Measurements from ENCODE around the gene SRA1. TPM values are rescaled to one million over a fixed set of nuclear protein-coding genes. Genes with fewer than 3 reads are reported as not detected.

Gene SRA1
- total and polyA plus RNA-seq, 2 of the 4 experiments (the other 2 are of a cell fraction): 52.9 to 54.8 TPM

GRCh38 chr5:140595538-140596300, 38.4 kb upstream of the SRA1 start:
- H2AFZ ChIP-seq (replicated peaks; ENCODE audit: low read length, poor library complexity): no peak overlapping the region
- ATAC-seq (ENCODE audit: low read depth) (no peak), DNase-seq (no peak)
- no peak overlapping the region for H3K4me3 ChIP-seq (ENCODE audit: insufficient read depth, low read depth, low read length)
- no peak overlapping the region for H2AK5ac ChIP-seq (ENCODE audit: low read depth, low read length)
- no peaks in the 10 kb centered on the region for H3K9me3 ChIP-seq (ENCODE audit: control insufficient read depth, insufficient read depth, low read length)
- no peak overlapping the region for H3K23ac ChIP-seq (ENCODE audit: low read depth, low read length)
- H2BK20ac ChIP-seq (ENCODE audit: low read depth, low read length): no peak overlapping the region
- no peaks in the 10 kb centered on the region for H4K20me1 ChIP-seq (ENCODE audit: insufficient read depth, low read length)
- no peak overlapping the region for H2BK120ac ChIP-seq (ENCODE audit: low read depth, low read length)
- ChIA-PET POLR2A (ENCODE audit: unreplicated experiment) (no interaction called here), CTCF (no interaction called here)
- H3K56ac ChIP-seq (ENCODE audit: extremely low read depth, insufficient read depth, low read length): no peak overlapping the region
- no peak overlapping the region for H3K14ac ChIP-seq (replicated peaks; ENCODE audit: low read depth, low read length)
- no peak overlapping the region for H3K4ac ChIP-seq (ENCODE audit: low read depth, low read length)
- 14% methylated on average over 1 of the region's 5 CpGs; no CpG with 5 or more reads in 1 of the 2 experiments for WGBS, 2 experiments (ENCODE audit: extremely low coverage in 2 of 2, insufficient read length in 1 of 2)
- in situ Hi-C loops (cut with MboI; ENCODE audit: low sequenced_read_pairs): no loop called here
- no peak overlapping the region for H3K27ac ChIP-seq (ENCODE audit: insufficient read depth, low read length)
- no peaks in the 10 kb centered on the region for H3K9me1 ChIP-seq (ENCODE audit: insufficient read depth, low read length)
- dilution Hi-C loops (cut with HindIII; ENCODE audit: low sequenced_read_pairs, unreplicated experiment): no loop called here
- H3K36me3 ChIP-seq (ENCODE audit: control insufficient read depth, insufficient read depth, low read length): no peaks in the 10 kb centered on the region
- intact Hi-C loops (cut with micrococcal nuclease): no loop called here
- H3K4me1 ChIP-seq (ENCODE audit: control insufficient read depth, insufficient read depth, low read length): peaks cover 7% of the 10 kb centered on the region
- no peak overlapping the region for H3K4me2 ChIP-seq (ENCODE audit: low read depth, low read length)
- no peak overlapping the region for H4K5ac ChIP-seq (ENCODE audit: low read depth, low read length)
- H3K79me1 ChIP-seq (ENCODE audit: low read depth in 1 of 2, low read length in 2 of 2): no peaks in the 10 kb centered on the region
- H3K18ac ChIP-seq (ENCODE audit: low read depth, low read length): no peak overlapping the region
- TF ChIP-seq RFX5 (IDR thresholded peaks at IDR 0.05; ENCODE audit: low read depth, low read length): no peak
- no peak for TF ChIP-seq BHLHE40 (IDR thresholded peaks at IDR 0.05; ENCODE audit: low read depth, low read length)
- TF ChIP-seq RAD21 (IDR thresholded peaks at IDR 0.05; ENCODE audit: low read length): no peak
- no peak for TF ChIP-seq RCOR1 (IDR thresholded peaks at IDR 0.05; ENCODE audit: insufficient replicate concordance, low read length)
- no peak for TF ChIP-seq NFE2L2 (IDR thresholded peaks at IDR 0.05; ENCODE audit: low read depth, low read length)
- TF ChIP-seq POLR2A (IDR thresholded peaks at IDR 0.05; ENCODE audit: low read depth, low read length): no peak
- no peak for TF ChIP-seq SMC3 (IDR thresholded peaks at IDR 0.05; ENCODE audit: low read depth, low read length)
- no peak for TF ChIP-seq CHD1 (IDR thresholded peaks at IDR 0.05; ENCODE audit: low read depth, low read length)
- TF ChIP-seq USF2 (IDR thresholded peaks at IDR 0.05; ENCODE audit: low read depth, low read length): no peak
- no peak for TF ChIP-seq MAFK (IDR thresholded peaks at IDR 0.05; ENCODE audit: low read depth, low read length)
- TF ChIP-seq CTCF (conservative IDR thresholded peaks at IDR 0.05; ENCODE audit: low read depth, low read length): no peak
- H2BK15ac ChIP-seq (ENCODE audit: low read depth, low read length): no peak overlapping the region
- H2BK5ac ChIP-seq (ENCODE audit: low read depth, low read length, poor library complexity, severe bottlenecking): no peak overlapping the region
- H2AK9ac ChIP-seq (replicated peaks; ENCODE audit: low read depth, low read length, poor library complexity): no peak overlapping the region
- BruUV-seq (replicated peaks): no TSS peak
- H3K27me3 ChIP-seq (ENCODE audit: control insufficient read depth, insufficient read depth, low read length): peaks cover 2% of the 10 kb centered on the region; the same call in 1 of the 2 replicates
- no peak overlapping the region for H3K9ac ChIP-seq (ENCODE audit: low read depth, low read length)
- no peak overlapping the region for H4K91ac ChIP-seq (ENCODE audit: insufficient read depth, low read depth, low read length)
- no peak overlapping the region for H4K8ac ChIP-seq (ENCODE audit: low read depth in 2 of 2, low read length in 2 of 2)

Measured in IMR-90 (cell line).